ENCODE data around the gene ITSN2.
A peak's percentile ranks its signal among the peaks of the same experiment; 100 is the strongest.

The ITSN2 gene

GRCh38 chr2:24191156-24191555, 169.2 kb downstream of the ITSN2 start:
- DNase-seq (ENCODE audit: low read depth), result no peak
- no peak overlapping the region for H3K4me3 ChIP-seq (ENCODE audit: low read depth, low read length)
- no peak for TF ChIP-seq CTCF (IDR thresholded peaks at IDR 0.05; ENCODE audit: control insufficient read depth, extremely low read depth, insufficient read depth)

GRCh38 chr2:24190503-24190902, 169.8 kb downstream of the ITSN2 start:
- DNase-seq (ENCODE audit: low read depth), result no peak
- TF ChIP-seq CTCF (IDR thresholded peaks at IDR 0.05; ENCODE audit: control insufficient read depth, extremely low read depth, insufficient read depth), result no peak
- no peak overlapping the region for H3K4me3 ChIP-seq (ENCODE audit: low read depth, low read length)

- DNase-seq (ENCODE audit: low read depth), result no peak
- no peak overlapping the region for H3K4me3 ChIP-seq (ENCODE audit: low read depth, low read length)
- TF ChIP-seq CTCF (IDR thresholded peaks at IDR 0.05; ENCODE audit: control insufficient read depth, extremely low read depth, insufficient read depth), result no peak
These were observed 170.8 kb downstream of the ITSN2 start for GRCh38 chr2:24189551-24189950.

GRCh38 chr2:24183366-24184069, 176.8 kb downstream of the ITSN2 start:
- peak; percentile 2 for DNase-seq (ENCODE audit: low read depth)

DNA sequence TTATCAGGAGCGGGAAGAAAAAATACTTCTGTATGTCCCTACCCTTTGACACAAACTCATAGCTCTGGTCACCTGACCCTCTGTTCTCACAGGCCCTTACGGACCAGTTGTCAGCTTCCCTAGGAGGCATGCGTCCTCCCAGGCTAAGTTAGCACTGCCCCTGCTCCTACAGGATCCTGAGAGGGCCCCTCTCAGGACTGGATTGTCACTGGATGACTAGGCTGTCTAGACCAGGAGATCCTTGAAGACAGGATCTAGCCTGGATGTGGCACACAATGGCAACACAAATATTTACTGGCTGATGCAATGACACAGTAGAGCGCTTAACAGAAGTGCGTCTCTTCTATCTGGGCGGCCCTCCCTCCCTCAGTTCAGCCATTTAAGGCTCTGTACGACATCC, 177.8 kb downstream of the ITSN2 start:
- no peak for TF ChIP-seq CTCF (IDR thresholded peaks at IDR 0.05; ENCODE audit: control insufficient read depth, extremely low read depth, insufficient read depth)
- no peak for DNase-seq (ENCODE audit: low read depth)
- no peak overlapping the region for H3K4me3 ChIP-seq (ENCODE audit: low read depth, low read length)

More at GRCh38 chr2:24183366-24184069, 176.8 kb downstream of the ITSN2 start:
- no peak overlapping the region for H3K4me3 ChIP-seq (ENCODE audit: low read depth, low read length)
- no peak for TF ChIP-seq CTCF (IDR thresholded peaks at IDR 0.05; ENCODE audit: control insufficient read depth, extremely low read depth, insufficient read depth)

DNA sequence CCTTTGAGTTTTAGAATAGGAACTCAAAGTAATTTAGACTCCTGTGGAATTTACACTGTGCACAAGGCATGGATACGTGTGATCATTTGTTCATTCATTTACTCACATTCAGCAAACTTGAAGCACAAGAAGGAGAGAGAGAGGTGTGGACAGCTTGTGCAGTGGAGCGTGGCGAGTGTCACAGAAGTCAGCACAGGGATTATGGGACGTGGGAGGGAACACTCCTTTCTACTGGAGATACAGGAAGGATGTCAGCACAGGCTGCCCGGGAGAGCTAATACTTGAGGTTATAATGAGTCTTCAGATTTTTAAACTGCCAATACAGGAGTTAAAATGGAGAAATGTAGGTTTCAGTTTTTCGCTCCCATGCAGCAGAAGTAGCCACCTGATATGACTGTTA, 178.5 kb downstream of the ITSN2 start:
- no peak for TF ChIP-seq CTCF (IDR thresholded peaks at IDR 0.05; ENCODE audit: control insufficient read depth, extremely low read depth, insufficient read depth)
- DNase-seq (ENCODE audit: low read depth), result no peak
- no peak overlapping the region for H3K4me3 ChIP-seq (ENCODE audit: low read depth, low read length)

GRCh38 chr2:24179683-24180082, 180.7 kb downstream of the ITSN2 start:
- no peak overlapping the region for H3K4me3 ChIP-seq (ENCODE audit: low read depth, low read length)
- TF ChIP-seq CTCF (IDR thresholded peaks at IDR 0.05; ENCODE audit: control insufficient read depth, extremely low read depth, insufficient read depth), result no peak
- no peak for DNase-seq (ENCODE audit: low read depth)

All from LNCaP clone FGC (cell line).